NCI-H524 (cell line): ENCODE data around the gene FHL1.
"Not testable (repeated sequence)": the region's sequence is repeated elsewhere in the genome, so short reads cannot be mapped to it uniquely, and the experiment has no call there.

Source experiments
- DNase-seq, 2 experiments: peaks; one replicate each; lab custom pipeline; 2025; lab: John Stamatoyannopoulos, UW

Gene FHL1

DNA sequence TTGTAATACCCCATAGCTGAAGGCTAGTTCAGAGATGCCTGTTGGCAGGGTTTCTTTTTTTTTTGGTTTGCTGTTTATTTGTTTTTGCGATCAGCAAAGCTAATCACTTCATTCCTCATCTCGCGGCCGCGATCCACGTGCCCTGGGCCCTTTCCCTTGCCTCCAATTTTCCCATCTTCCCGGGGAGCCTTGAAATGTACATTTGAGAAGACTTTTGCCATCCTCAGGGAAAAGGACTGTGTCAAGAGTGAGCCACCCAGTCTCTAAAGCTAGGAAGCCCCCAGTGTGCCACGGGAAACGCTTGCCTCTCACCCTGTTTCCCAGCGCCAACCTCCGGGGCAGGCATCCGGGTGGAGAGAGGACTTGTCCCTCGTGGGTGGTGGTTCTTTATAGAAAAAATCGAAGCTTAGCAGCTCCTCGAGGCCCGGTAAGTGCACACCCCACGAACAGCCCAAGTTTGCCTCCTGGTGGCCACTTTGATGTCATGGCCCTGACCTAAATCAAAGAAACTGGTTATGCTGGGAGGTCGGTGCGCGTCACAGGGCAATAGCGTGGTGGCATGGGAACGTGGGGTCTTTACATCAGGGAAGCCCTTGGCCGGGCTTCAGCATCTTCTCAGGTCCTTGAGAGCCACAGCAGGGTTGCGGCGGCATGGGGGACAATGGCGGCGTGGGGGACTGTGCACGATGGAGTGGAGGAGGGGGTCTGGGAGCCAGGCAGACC is 61.8 kb downstream of the FHL1 start:
- peak in 1 of 2 experiments; percentile 31 for DNase-seq

- no peak for DNase-seq
These were observed 62.4 kb downstream of the FHL1 start for GRCh38 chrX:136209751-136210150.

DNA sequence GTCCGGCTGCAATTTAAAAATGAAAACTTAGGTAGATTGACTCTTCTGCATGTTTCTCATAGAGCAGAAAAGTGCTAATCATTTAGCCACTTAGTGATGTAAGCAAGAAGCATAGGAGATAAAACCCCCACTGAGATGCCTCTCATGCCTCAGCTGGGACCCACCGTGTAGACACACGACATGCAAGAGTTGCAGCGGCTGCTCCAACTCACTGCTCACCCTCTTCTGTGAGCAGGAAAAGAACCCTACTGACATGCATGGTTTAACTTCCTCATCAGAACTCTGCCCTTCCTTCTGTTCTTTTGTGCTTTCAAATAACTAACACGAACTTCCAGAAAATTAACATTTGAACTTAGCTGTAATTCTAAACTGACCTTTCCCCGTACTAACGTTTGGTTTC is 62.9 kb downstream of the FHL1 start:
- DNase-seq = no peak

DNA sequence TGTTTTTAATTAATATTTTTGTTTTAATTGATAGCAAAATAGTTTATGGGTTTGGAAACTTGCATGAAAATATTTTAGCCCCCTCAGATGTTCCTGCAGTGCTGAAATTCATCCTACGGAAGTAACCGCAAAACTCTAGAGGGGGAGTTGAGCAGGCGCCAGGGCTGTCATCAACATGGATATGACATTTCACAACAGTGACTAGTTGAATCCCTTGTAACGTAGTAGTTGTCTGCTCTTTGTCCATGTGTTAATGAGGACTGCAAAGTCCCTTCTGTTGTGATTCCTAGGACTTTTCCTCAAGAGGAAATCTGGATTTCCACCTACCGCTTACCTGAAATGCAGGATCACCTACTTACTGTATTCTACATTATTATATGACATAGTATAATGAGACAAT is 63.5 kb downstream of the FHL1 start:
- no peak for DNase-seq

DNA sequence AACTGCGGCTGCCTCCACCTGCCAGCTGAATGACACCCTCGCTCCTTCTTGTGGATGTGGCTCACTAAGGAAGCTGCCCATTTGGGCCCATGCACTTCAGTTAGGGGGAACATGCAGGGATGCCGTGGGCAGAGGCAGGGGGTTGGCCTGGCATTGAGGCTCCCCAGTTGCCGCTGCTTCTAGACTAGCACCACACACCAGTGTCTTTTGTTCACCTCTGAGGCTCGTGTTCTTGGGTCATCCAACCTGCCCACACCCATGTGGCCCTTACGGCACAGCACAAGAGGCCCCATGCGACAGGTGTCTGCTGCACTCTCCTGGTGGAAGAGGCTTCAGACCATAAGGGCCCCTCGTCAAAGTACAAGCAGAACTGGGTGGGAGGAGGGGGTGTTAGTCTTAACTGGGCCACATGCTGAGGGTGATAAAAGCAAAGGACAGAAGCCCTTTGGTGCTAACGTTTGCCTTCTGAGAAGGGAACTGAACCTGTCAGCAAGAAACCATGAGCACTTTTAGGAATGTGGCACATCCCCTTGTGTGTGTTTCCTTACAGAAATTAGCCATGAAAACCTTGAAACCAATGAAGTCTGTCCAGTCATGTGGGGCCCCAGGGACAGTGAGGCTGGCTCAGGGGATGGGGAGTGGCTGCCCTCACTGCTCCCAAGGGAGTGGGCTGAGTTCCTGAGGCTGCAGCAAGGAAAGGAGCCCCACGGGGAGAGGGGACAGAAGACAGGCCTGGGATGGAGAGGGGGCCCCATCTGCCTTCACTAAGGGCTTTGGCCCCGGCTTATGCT is 64.6 kb downstream of the FHL1 start:
- DNase-seq = peak in 1 of 2 experiments; percentile 8

DNA sequence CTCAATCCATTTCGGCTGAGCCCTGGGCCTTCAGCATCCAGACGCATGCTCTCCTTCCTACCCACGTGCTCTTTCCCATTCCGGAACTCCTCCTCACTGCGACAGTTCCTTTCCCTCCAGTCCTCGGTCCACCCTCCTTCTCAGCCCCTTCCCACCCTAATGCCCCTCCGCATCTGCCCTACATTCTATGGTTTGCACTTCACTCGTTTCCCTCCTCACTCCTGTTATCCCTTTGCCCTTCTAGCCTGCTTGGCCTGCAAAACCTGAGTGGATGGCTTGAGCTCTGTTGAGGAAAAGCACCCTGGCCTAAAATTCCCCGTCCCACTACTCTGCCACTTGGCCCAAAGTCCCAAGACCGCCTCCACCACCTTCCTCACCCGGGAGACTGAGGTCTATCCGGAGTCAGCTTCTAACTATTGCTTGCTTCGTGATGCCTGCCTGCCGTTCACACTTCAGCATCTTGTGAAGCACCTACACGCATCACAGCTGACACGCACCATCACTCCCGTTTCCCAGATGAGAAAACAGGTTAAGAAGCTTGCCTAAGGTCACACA is 65.3 kb downstream of the FHL1 start:
- no peak for DNase-seq

GRCh38 chrX:136214551-136214950 is 67.2 kb downstream of the FHL1 start:
- DNase-seq = no peak

GRCh38 chrX:136215559-136215958 is 68.2 kb downstream of the FHL1 start:
- DNase-seq = no peak

DNA sequence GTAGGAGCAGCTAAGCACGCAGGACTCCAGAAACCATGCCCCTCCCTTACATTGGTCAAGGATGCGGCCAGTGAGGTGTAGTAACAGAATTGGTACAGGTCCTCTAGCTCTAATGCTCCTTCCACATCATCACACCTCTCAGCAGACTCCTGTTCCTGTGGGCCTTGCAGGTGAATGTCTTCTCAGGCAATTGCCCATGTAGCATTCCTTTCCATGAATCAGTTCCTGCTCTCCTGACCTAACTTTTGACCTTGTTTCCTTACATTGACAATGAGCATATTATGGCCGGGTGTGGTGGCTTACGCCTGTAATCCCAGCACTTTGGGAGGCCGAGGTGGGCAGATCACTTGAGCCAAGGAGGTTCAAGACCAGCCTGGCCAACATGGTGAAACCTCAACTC is 72.6 kb downstream of the FHL1 start:
- no peak for DNase-seq

DNA sequence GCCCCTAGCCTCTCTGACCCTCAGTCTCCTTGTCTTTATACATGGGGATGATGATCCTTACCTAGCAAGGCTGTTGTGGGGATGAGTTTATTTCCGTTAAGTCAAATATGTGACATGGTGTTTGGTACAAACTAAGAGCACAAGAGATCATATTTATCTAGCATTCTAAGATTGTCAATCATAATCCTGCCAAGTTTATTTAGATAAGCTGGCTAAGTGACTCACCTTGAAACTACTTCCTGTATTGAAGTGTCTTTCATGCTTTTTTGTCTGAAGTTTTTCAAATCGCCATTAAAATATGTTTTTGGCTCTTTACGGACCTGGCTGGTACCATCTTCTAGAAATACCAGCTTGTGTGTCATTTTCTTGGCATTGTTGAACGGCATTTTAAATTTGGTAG is 73.2 kb downstream of the FHL1 start:
- DNase-seq = no peak

- no peak for DNase-seq
These were observed 73.6 kb downstream of the FHL1 start for GRCh38 chrX:136220951-136221350.

DNA sequence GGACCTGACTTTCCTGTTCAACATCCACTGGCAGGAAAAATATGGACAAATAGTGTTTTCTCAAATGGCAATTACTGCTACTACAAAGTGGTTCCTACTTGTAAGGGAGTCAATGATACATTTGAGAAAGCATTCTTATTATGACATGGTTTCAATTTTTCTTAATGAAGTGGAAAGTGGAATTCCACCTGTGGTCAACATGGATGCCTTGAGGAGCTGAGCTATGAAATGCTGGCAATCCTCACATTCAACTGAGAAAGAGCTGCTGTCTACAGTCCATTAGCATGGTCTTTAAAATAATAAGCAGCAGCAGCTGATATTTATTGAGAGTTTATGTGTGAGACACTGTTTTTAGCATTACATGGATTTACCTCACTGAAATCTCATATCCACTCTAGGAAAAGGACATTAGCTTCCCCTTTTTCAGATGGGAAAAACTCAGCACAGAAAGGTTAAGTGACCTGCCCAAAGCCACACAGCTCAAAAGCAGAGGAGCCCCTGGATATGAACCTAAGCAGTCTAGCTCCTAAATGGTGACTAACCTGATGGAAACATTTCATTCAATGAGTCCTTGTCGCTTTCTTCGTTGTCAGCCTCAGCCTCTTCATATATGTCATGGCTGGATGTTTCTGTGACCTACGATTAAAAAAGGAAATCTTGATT is 74.6 kb downstream of the FHL1 start:
- no peak for DNase-seq

GRCh38 chrX:136227074-136227473 is 79.7 kb downstream of the FHL1 start:
- no peak for DNase-seq

- DNase-seq = no peak
These were observed 80.9 kb downstream of the FHL1 start for GRCh38 chrX:136227948-136228838.

- DNase-seq = no peak
These were observed 81.5 kb downstream of the FHL1 start for GRCh38 chrX:136228839-136229207.

DNA sequence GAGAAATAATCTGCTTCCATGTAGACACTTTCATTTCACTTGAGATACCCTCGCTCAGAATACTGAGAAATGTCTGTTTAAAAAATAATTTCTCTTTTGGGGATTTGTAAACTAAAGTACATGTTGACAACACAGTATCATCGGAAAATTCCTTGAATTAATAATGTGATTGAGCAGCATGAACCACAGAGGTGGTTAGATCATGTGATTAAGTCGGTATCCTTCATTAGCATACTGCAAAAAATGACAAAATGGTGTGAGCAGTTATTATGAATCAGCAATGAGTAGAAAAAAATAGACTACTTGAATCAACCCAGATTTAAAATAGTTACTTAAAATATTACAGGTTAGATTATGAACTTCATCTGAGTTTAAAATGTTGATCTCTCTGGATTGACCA is 89.7 kb downstream of the FHL1 start:
- DNase-seq = no peak

DNA sequence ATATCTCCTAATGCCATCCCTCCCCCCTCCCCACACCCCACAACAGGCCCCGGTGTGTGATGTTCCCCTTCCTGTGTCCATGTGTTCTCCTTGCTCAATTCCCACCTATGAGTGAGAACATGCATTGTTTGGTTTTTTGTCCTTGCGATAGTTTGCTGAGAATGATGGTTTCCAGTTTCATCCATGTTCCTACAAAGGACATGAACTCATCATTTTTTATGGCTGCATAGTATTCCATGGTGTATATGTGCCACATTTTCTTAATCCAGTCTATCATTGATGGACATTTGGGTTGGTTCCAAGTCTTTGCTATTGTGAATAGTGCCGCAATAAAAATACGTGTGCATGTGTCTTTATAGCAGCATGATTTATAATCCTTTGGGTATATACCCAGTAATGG is 90.5 kb downstream of the FHL1 start:
- not testable (repeated sequence) for DNase-seq

- no peak for DNase-seq
These were observed 98.9 kb downstream of the FHL1 start for GRCh38 chrX:136246201-136246600.

- peak in 1 of 2 experiments; percentile 22 for DNase-seq
These were observed 103.1 kb downstream of the FHL1 start for GRCh38 chrX:136250191-136251040.
